GM19455 (cell line): ENCODE results near the gene LYPD1.

Source experiments
- ATAC-seq: cut with Tn5 transposase; IDR thresholded peaks from one replicate; pipeline ENCODE4 v1.9.1; 2021; ENCODE audit not compliant: unreplicated experiment

The LYPD1 gene

DNA sequence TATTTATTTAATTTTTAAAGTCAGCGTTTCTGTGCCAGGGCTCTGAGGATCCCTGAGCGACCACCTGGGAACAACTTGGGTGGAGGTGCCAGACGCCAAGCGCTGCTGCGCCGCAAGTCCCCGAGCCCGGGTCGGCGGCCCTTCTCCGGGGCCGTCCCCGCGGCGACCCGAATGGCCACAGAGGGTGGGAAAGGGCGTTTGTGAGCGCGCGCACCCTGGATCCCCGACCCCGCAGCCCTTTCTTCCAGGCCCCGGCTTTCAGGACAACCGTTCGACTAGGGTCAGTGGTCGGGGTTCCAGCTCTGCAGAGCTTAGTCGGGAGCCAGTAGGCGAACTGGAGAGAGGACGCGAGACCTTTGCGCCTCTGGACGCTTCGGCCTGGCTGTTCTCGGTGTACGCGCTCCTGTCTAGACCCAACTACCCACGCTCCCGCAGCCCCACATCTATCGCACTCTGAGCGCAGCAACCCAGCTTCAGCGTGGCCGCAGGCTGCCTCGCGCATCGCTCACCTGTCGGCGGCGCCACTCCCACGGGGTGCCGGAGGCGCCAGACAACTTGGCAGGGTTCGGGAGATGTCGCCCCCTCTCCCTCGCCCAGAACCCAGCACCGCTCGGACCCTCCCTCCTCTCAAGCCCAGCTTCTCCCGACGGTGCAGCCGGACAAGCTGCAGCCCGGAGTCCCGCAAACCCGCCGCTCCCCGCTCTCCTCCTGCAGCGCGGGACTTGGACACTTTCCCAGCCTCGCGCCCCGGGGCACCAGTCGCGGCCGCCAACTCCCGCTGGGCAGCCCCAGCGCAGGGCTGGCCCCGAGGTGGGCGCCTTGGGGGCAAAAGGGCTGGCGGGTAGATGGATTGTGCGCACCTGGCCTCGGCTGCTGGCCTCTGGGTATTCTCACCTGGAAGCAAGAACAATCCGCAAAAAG is 758 bp downstream of the LYPD1 start:
- no peak for ATAC-seq

DNA sequence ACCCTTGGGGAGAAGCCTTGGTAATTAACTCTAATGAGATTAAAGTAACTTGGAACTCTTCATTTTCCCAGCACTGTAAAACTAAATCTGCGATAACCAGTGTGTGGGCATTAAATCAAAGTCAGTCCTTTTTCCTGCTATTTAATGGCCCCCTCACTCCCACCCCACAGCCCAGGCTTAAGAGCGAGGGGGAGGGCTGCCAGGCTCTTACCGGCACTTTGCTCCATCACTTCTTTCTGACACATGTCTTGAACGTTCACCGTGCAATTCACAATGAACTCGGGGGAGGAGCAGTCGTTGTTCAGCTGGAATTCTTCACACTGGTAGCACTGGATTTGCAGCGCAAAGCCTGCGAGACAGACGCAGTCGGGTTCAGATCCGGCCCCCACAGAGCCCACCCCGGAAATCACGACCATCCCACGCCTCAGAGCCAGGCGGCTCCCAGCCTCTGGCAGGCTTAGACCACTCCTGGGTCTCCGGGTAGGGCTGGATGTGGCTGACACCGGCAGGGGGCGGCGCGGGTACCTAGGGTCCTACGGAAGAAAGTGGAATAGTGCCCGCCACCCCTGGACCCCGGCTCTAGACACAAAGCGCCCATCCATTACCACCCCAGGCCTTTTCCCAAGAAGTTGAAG is 1.7 kb downstream of the LYPD1 start:
- ATAC-seq = no peak

DNA sequence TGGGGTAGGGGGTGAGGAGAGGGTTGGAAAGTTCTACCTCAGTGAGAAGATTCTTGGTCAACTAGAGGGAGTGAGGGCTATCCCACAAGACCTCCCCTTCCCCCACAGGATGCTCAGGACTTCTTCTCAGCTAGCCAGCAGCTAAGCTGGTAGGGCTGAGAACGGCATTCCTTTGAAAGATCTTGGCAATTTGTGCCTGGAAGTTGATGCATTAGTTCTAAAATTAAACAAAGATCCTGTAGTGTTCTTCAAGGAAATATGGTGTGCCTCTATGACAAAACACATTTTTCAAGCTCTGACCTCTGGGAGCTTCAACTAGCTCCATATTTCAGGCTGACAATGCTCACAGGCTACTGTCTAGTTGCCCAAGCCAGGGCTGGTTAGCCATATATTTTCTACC is 2.3 kb downstream of the LYPD1 start:
- no peak for ATAC-seq

DNA sequence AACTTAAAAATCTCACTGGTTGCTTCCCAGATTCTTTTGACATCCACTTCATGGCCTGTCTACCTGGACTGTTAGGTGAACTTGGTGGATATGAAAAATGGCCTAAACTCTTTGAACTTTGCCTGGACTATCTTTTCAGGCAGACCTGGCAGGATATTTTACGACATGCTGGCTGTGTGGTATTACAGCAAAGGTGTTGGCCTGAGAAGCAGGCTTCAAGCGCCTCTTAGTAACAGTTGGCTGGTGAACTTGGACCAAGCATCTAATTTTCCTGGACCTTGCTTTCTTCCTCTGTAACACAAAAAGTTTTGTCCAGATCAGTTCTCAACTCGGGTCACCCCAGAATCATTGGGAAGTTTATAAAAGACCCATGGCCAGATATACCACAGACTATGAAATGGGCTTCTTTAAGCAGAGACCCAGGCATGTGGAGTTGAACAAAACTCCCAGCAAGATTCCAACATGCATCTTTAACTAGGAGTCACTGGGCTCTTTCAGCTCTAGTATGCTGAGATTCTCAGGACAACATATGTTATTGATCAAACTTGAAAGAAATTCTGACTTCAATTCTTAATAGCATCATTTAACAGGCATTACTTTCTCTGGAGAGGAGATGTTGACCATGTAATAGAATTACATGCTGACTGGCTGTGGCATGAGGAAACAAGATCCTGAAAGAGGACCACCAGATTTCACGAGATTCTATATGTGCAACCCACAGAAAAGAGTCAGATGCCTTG is 4.4 kb downstream of the LYPD1 start:
- no peak for ATAC-seq

DNA sequence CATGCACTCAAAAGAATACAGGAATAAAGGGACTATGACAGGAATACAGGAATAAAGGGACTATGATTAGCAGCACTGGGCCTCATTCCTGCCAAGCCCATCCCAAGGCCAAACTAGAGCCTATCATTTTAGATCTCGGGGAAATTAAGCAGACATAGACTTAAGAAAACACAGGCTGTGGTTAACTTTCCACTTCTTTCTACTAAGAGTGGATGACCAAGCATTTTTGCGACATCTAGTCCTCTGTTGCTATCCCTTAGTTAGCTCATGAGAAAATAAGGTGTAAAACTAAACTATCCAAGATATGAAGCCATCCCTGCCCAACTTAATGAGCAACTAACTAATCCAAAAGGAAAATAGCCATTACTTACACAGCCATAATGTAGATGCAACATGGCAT is 5.9 kb downstream of the LYPD1 start:
- ATAC-seq = no peak

DNA sequence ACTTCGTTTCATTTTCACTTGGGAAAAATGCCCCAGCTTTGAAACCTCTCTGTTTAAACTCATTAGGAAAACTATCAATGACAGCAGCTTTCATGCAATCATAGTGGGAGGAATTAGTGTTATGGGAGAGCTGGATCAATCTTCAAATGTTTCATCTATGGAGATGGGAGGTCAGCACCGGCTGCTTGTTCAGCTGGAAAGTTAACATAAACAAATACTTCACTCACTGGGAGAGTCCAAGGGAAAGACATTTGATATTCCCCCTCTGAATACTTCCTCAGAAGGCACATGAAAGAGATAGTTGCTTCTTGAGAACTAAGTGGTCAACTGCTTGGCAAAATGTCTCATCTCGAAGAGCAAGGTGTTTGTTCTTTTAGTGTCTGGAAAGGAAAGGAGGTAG is 7.3 kb downstream of the LYPD1 start:
- ATAC-seq = no peak

DNA sequence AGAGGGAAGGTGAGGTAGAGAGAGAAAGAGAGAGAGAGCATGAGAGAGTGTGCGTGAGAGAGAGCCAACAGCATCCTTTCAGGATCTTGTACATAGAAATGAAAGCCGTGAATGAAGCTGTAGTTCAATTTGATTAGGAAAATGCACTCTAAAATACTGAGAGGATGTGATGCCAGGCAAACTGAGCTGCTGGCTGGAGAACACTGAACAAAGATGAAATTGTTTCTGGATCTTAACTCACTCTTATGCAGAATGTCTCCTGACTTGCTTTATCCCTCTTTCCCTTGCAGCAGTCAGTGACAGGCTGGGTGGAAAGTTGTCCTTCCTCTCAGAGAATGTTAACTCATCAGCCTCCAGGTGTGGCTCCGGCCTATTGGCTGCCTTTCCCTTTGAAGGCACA is 10.7 kb downstream of the LYPD1 start:
- no peak for ATAC-seq

DNA sequence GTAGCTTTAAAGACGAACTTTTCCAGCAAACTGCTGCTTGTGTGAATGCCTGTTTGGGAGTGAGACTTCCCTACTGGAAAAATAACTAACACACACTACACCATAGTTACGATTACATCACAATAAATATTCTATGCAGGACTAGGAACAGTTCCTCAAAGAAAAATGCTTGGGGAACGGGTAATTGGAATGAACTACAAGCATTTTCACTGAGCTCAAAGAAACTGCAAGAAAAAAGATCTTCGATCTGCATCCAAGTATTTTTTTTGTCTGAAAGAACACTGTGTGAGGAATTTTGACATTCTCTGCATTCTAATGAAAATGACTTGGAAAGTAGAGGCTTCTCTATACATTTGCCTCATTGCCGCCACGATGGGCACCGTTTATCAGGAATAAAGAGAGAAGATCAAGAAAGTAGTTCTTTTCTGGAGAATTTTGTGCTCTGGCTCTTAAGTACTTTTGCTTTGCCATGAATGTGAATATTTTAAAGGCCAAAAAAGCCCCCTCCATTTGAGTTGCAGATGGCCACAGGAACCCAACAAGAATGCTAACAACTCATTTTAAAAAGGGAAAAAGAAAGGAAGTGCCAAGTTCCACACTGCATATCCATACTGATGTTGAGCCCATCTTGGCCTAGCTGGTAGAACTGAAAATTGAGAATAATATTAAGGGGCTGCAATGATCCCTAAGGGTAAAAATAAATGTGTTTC is 13.6 kb downstream of the LYPD1 start:
- ATAC-seq = no peak

DNA sequence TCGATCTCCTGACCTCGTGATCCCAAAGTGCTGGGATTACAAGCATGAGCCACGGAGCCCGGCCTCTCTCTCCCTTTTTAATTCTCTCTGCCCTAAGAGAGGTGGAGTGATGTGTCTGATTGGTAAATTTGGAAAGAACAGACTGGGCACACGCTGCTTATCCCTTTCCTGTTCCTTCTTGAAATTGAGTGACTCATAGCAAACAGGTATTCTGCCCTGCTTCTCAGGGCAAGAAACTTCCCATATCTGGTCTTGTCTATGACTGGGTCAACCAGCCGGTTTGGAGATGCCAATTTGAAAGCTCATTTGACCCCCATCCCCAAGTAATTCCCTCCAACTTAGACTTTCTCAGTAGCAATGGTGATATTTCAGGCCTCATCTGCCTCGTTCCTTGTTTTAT is 15.0 kb downstream of the LYPD1 start:
- no peak for ATAC-seq

DNA sequence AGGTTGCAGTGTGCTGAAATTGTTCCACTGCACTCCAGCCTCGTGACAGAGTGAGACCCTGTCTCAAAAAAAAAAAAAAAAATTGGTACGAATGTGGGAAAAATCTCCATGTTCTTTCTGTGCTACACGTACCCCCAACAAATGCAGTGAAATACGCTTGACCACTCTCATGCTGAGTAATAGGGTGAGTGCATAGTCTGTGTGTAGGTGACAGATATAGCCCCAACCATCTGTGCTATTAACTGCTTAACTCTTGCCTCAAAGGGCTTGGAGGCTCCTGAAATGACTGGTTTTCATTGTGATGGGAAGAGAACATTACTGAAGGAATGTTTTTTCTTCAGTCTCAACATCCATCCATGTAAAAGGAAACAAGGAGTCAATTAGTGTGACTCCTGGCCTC is 15.7 kb downstream of the LYPD1 start:
- ATAC-seq = no peak

DNA sequence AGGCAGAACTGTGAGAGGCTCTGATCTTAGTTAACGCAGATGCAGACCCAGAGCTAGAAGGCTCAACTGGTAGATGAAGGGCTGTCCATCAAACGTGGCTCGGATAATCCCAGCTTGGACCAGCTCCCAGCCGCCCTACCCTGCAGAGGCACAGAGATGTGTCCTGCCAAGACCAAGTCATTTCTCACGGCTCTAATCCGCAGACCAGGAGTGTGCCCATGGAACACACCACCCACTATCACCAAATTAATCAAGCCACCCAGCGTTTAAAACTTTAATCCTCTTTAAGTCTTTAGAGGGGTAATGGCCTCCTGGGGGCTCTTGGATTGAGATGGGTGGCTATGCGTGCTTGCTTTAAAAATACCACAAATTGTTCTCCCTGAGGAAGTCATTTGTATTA is 17.5 kb downstream of the LYPD1 start:
- ATAC-seq = no peak

DNA sequence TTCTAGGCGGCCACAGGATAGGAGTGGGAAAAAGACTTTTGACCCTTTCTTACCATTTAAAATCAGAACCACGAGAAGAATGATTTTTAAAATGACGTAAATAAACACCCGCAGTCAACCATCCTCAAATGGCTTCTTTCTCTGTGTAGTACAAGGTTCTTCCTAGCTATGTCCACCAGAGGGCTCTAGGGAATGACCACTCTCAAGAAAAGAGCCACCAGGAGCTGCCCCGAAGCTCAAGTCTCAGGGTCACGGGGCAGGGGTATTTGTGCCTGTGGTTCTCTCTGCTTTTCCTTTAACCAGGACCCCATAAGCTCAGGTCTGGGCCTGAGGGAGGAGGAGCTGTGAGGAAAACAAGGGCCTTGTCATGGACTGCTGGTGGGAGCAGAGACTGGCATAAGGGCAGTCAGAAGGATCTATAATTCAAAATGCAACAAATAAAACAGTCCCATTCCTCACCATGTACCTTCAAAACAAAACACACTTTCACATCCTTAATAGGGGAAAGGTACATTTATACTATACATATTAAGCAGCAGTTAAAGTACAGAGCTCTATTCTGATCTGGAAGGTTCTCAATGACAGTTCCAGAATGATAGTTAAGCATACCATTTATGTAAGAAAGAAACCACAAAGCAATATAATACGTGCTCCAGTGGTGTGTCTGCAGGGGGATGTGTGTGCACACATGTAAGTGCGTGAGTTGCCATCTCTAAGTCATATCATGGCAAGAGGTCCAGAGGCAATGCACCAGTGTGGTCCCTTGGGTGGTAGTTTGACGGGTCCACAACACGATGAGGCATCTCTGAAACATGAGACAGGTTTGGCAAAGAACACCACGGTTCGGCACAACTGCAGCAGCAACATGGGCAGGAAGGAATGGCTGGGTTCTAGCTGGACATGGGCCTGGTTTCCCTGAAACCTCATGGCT is 18.6 kb downstream of the LYPD1 start:
- ATAC-seq = no peak

DNA sequence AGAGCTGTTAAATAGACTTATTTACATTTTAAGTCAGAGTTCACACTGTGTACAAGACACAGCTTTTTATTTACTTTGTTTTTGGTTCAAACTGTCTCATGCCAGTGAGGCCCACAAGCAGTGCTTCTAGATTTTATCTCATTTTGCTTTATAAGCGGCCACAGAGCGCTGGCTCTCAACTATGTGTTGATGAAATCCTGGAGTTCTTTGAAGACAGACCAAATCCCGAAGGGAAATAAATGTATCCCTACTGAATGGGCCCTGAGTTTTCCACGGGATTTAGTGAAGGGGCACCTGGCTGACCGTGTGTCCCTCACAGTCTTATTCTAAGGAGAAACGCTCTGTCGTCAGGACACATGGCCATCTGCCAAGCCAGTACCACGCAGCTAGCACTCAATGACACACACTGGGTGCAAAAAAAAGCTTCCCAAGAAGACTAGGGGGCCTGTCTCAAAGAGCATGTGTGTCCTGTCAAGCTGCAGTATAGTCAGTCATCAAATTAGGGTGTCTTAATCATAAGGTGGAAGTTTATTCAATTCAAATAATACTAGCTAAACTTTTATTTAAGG is 23.4 kb downstream of the LYPD1 start:
- ATAC-seq = no peak

DNA sequence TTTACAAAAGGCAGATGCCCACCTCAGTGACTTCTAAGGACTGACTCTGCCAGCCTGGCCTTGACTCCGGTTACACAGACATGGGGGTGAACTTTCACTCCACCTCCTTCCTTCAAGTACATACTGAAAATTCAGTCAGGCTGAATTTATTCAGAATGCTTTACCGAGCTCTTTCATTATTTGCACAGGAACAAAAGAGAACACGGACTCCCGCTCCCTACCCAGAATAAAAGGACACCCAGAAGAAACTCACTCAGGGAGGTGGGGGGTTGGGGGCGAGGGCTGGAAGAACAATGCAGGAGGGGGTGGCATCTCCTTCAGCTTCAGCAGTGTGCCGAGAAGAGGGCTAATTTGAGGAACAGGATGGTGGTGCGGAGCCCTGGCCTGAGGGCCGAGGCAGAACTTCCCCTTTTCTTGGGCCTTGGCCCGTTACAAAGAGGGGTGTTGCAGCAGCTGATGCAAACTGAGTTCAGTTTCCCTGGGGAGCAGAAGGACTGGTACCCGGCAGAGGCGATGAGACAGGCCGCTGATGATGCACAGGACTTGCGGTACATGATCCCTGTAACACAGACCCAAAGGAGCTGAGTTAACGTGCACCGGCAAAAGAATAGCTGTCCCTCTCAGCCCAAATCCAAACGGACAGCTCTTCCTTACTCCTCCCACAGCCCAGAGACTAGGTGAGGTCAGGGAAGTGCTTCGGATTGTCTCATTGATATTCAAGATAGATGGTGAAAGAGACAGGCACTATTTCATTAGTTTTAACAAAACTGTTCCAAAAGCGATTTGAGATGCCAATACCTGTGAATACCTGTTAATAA is 24.1 kb downstream of the LYPD1 start:
- ATAC-seq = no peak

DNA sequence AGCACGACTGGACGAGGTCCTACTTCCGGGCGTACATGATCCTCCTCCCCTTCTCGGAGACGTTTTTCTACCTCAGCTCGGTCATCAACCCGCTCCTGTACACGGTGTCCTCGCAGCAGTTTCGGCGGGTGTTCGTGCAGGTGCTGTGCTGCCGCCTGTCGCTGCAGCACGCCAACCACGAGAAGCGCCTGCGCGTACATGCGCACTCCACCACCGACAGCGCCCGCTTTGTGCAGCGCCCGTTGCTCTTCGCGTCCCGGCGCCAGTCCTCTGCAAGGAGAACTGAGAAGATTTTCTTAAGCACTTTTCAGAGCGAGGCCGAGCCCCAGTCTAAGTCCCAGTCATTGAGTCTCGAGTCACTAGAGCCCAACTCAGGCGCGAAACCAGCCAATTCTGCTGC is 24.8 kb downstream of the LYPD1 start:
- ATAC-seq = no peak

DNA sequence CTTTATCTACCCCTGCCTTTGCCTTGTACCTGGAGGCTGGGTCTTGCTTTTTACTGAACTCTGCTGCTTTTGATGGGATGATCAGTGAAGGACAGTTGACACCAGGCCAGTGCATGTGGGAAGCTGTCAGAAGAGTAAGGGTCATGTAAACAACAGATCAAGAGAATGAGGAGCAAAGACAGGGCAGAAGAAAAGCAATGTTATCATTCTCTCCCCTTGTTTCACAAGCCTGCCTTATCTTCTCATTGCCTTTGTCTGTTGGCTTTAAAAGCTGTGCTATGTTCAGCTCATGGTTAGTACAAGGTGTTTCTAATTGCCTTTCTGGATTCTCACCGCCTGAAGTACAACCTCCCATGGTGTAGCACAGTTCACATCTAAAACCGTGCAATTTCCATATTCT is 27.6 kb downstream of the LYPD1 start:
- ATAC-seq = no peak

DNA sequence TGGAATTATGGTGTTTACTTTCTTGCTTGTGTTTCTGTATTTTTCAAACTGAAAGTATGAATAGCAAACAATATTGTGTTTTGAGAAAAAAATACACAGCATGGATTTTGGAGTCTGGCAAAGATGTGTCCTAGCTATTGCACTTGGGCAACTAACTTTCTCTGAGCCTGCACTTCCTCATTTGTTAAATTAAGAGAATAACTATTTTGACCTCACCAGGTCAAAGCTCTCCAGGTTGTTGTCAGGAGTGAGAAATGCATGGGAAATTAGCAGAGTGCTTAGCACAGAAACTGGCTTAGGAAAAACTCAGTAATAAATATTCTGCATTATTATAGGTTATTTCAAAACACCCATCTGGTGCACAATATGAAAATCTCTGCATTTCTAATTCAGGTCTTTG is 28.2 kb downstream of the LYPD1 start:
- ATAC-seq = no peak

DNA sequence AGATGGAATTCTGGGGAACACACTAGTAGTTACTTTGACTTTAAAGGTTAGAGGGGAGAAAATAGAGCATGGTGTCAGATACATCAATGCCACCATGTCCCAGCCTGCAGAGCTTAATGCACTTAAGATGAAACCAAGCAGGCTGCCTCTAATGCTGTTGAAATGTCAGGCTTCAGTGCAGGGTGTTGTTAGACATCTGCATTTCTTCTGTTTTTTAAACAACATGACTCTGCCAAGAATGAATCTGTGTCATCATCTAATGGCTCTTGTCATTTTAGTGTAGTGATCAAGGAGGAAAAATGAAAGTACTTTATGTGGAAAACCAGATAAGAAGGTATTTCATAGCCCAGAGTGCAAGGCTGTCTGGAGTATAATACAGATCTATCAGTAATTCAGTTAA is 29.9 kb downstream of the LYPD1 start:
- ATAC-seq = no peak
